Measurements from ENCODE around the gene CDA.

Gene CDA

GRCh38 chr1:20634594-20635084 lies 45.7 kb downstream of the CDA start:
- DNase-seq (ENCODE audit: insufficient read length, low spot score) (no peak), FAIRE-seq (no peak)
- TF ChIP-seq POLR2A (IDR thresholded peaks at IDR 0.05; ENCODE audit: low read depth, low read length) = no peak

GRCh38 chr1:20636785-20637347 lies 48.0 kb downstream of the CDA start:
- DNase-seq (ENCODE audit: insufficient read length, low spot score) (no peak), FAIRE-seq (no peak)
- no peak for TF ChIP-seq POLR2A (IDR thresholded peaks at IDR 0.05; ENCODE audit: low read depth, low read length)

- DNase-seq (ENCODE audit: insufficient read length, low spot score) = no peak
- TF ChIP-seq POLR2A (IDR thresholded peaks at IDR 0.05; ENCODE audit: low read depth, low read length) = no peak
- FAIRE-seq = no peak
Measured at GRCh38 chr1:20640183-20640597, 51.3 kb downstream of the CDA start.

- no peak for TF ChIP-seq POLR2A (IDR thresholded peaks at IDR 0.05; ENCODE audit: low read depth, low read length)
- DNase-seq (ENCODE audit: insufficient read length, low spot score) = no peak
- FAIRE-seq = no peak
Measured at GRCh38 chr1:20641975-20642374, 53.1 kb downstream of the CDA start.

GRCh38 chr1:20643080-20643479 lies 54.2 kb downstream of the CDA start:
- FAIRE-seq = no peak
- no peak for TF ChIP-seq POLR2A (IDR thresholded peaks at IDR 0.05; ENCODE audit: low read depth, low read length)

GRCh38 chr1:20644416-20644815 lies 55.5 kb downstream of the CDA start:
- DNase-seq (ENCODE audit: insufficient read length, low spot score) (no peak), FAIRE-seq (no peak)
- TF ChIP-seq POLR2A (IDR thresholded peaks at IDR 0.05; ENCODE audit: low read depth, low read length) = no peak

More at GRCh38 chr1:20643080-20643479, 54.2 kb downstream of the CDA start:
- no peak for DNase-seq (ENCODE audit: insufficient read length, low spot score)

- FAIRE-seq (no peak), DNase-seq (ENCODE audit: insufficient read length, low spot score) (no peak)
- TF ChIP-seq POLR2A (IDR thresholded peaks at IDR 0.05; ENCODE audit: low read depth, low read length) = no peak
Measured at GRCh38 chr1:20645414-20645813, 56.5 kb downstream of the CDA start.

GRCh38 chr1:20648438-20648837 lies 59.5 kb downstream of the CDA start:
- FAIRE-seq (no peak), DNase-seq (ENCODE audit: insufficient read length, low spot score) (no peak)
- no peak for TF ChIP-seq POLR2A (IDR thresholded peaks at IDR 0.05; ENCODE audit: low read depth, low read length)

- DNase-seq (ENCODE audit: insufficient read length, low spot score) = no peak
- FAIRE-seq = no peak
- no peak for TF ChIP-seq POLR2A (IDR thresholded peaks at IDR 0.05; ENCODE audit: low read depth, low read length)
Measured at GRCh38 chr1:20648946-20649345, 60.0 kb downstream of the CDA start.

- FAIRE-seq (no peak), DNase-seq (ENCODE audit: insufficient read length, low spot score) (no peak)
- no peak for TF ChIP-seq POLR2A (IDR thresholded peaks at IDR 0.05; ENCODE audit: low read depth, low read length)
Measured at GRCh38 chr1:20652300-20652699, 63.4 kb downstream of the CDA start.

- no peak for TF ChIP-seq POLR2A (IDR thresholded peaks at IDR 0.05; ENCODE audit: low read depth, low read length)
- FAIRE-seq = no peak
- no peak for DNase-seq (ENCODE audit: insufficient read length, low spot score)
Measured at GRCh38 chr1:20654104-20654690, 65.3 kb downstream of the CDA start.

- DNase-seq (ENCODE audit: insufficient read length, low spot score) (no peak), FAIRE-seq (no peak)
- no peak for TF ChIP-seq POLR2A (IDR thresholded peaks at IDR 0.05; ENCODE audit: low read depth, low read length)
Measured at GRCh38 chr1:20657024-20657423, 68.1 kb downstream of the CDA start.

- no peak for TF ChIP-seq POLR2A (IDR thresholded peaks at IDR 0.05; ENCODE audit: low read depth, low read length)
- no peak for FAIRE-seq
Measured at GRCh38 chr1:20658166-20658915, 69.4 kb downstream of the CDA start.

GRCh38 chr1:20660363-20660762 lies 71.5 kb downstream of the CDA start:
- TF ChIP-seq POLR2A (IDR thresholded peaks at IDR 0.05; ENCODE audit: low read depth, low read length) = no peak
- no peak for DNase-seq (ENCODE audit: insufficient read length, low spot score)
- FAIRE-seq = no peak

More at GRCh38 chr1:20658166-20658915, 69.4 kb downstream of the CDA start:
- DNase-seq (ENCODE audit: insufficient read length, low spot score) = no peak

GRCh38 chr1:20660847-20661206 lies 71.9 kb downstream of the CDA start:
- DNase-seq (ENCODE audit: insufficient read length, low spot score) (no peak), FAIRE-seq (no peak)

More at GRCh38 chr1:20660847-20661206, 71.9 kb downstream of the CDA start:
- no peak for TF ChIP-seq POLR2A (IDR thresholded peaks at IDR 0.05; ENCODE audit: low read depth, low read length)

Data from H54 (cell line).